IMR-90 (cell line): Measurements from ENCODE around the gene NCF2. TPM values are rescaled to one million over a fixed set of nuclear protein-coding genes. Genes with fewer than 3 reads are reported as not detected.

Experiments
- ATAC-seq: fragments of 200-7000 bp; cut with Tn5 transposase; 2 replicates; pipeline ENCODE4 v1.9.1; 2020; ENCODE audit warnings: low read depth, mild to moderate bottlenecking, moderate library complexity
- BruUV-seq: library from RNA; stranded (reverse); fragments of 400-500 nt; replicated peaks from 2 replicates; lab custom pipeline; 2021; lab: Mats Ljungman, UMichigan
- CTCF ChIA-PET: fragments of 300-600 bp; formaldehyde crosslinking; extraction: SDS; loops from one replicate; lab custom pipeline; 2021; ENCODE audit warnings: antibody characterized with exemption; lab: Yijun Ruan, JAX
- POLR2A ChIA-PET: fragments of 300-600 bp; sonication (Branson Sonifier 250); formaldehyde crosslinking; loops from one replicate; lab custom pipeline; 2022; ENCODE audit warnings: antibody characterized with exemption; ENCODE audit not compliant: unreplicated experiment; lab: Charles Lee
- DNase-seq: peaks from one replicate; pipeline ENCODE4 v3.0.0; 2013
- H2AFZ ChIP-seq: replicated peaks from 2 replicates; pipeline ENCODE3; 2013; ENCODE audit warnings: low read length, mild to moderate bottlenecking; ENCODE audit not compliant: poor library complexity
- H2AK5ac ChIP-seq: 2 replicates; pipeline ENCODE4 v1.6.1; 2013; ENCODE audit warnings: low read depth, low read length, inconsistent platforms
- H2AK9ac ChIP-seq: replicated peaks from 2 replicates; pipeline ENCODE3; 2013; ENCODE audit warnings: mild to moderate bottlenecking, low read depth, low read length, moderate library complexity; ENCODE audit not compliant: poor library complexity
- H2BK120ac ChIP-seq: 2 replicates; pipeline ENCODE4 v1.6.1; 2013; ENCODE audit warnings: low read depth, low read length, inconsistent platforms
- H2BK15ac ChIP-seq: 3 replicates; pipeline ENCODE4 v1.6.1; 2013; ENCODE audit warnings: low read depth, low read length, inconsistent platforms
- H2BK20ac ChIP-seq: 2 replicates; pipeline ENCODE4 v1.6.1; 2013; ENCODE audit warnings: low read depth, mild to moderate bottlenecking, inconsistent platforms, low read length, moderate library complexity
- H2BK5ac ChIP-seq: 2 replicates; pipeline ENCODE4 v1.6.1; 2013; ENCODE audit warnings: mild to moderate bottlenecking, low read depth, low read length, inconsistent platforms; ENCODE audit not compliant: poor library complexity, severe bottlenecking
- H3K14ac ChIP-seq: replicated peaks from 2 replicates; pipeline ENCODE4 v1.6.1; 2013; ENCODE audit warnings: low read depth, low read length, inconsistent platforms
- H3K18ac ChIP-seq: 2 replicates; pipeline ENCODE4 v1.6.1; 2013; ENCODE audit warnings: low read depth, low read length, control low read depth
- H3K23ac ChIP-seq: 2 replicates; pipeline ENCODE4 v1.6.1; 2013; ENCODE audit warnings: low read depth, low read length, inconsistent platforms
- H3K27ac ChIP-seq: 2 replicates; pipeline ENCODE4 v1.5.1; 2013; ENCODE audit warnings: mild to moderate bottlenecking, control low read depth, low read length; ENCODE audit not compliant: insufficient read depth
- H3K27me3 ChIP-seq: 2 replicates; pipeline ENCODE4 v1.6.1; 2013; ENCODE audit warnings: low read length; ENCODE audit not compliant: control insufficient read depth, insufficient read depth
- H3K36me3 ChIP-seq: 2 replicates; pipeline ENCODE4 v1.6.1; 2013; ENCODE audit warnings: low read length, mixed read lengths; ENCODE audit not compliant: control insufficient read depth, insufficient read depth
- H3K4ac ChIP-seq: 2 replicates; pipeline ENCODE4 v1.6.1; 2013; ENCODE audit warnings: low read depth, low read length, inconsistent platforms
- H3K4me1 ChIP-seq: 2 replicates; pipeline ENCODE4 v1.6.1; 2013; ENCODE audit warnings: low read length, mixed read lengths; ENCODE audit not compliant: control insufficient read depth, insufficient read depth
- H3K4me2 ChIP-seq: 2 replicates; pipeline ENCODE4 v1.6.1; 2013; ENCODE audit warnings: low read depth, mild to moderate bottlenecking, control low read depth, low read length, moderate library complexity
- H3K4me3 ChIP-seq: 2 replicates; pipeline ENCODE4 v1.5.1; 2013; ENCODE audit warnings: low read depth, mild to moderate bottlenecking, control low read depth, low read length, moderate library complexity; ENCODE audit not compliant: insufficient read depth
- H3K56ac ChIP-seq: 2 replicates; pipeline ENCODE4 v1.6.1; 2013; ENCODE audit warnings: low read length, inconsistent platforms; ENCODE audit not compliant: insufficient read depth; ENCODE audit errors: extremely low read depth
- H3K79me1 ChIP-seq, 2 experiments: 2 replicates each; pipeline ENCODE4 v1.6.1; 2013; ENCODE audit warnings: low read length in 2 of 2, inconsistent platforms in 1 of 2, low read depth in 1 of 2
- H3K9ac ChIP-seq: 2 replicates; pipeline ENCODE4 v1.6.1; 2013; ENCODE audit warnings: low read depth, low read length, control low read depth
- H3K9me1 ChIP-seq: 2 replicates; pipeline ENCODE4 v1.6.1; 2013; ENCODE audit warnings: low read length, inconsistent platforms; ENCODE audit not compliant: insufficient read depth
- H3K9me3 ChIP-seq: 2 replicates; pipeline ENCODE4 v1.6.1; 2013; ENCODE audit warnings: low read length; ENCODE audit not compliant: control insufficient read depth, insufficient read depth
- H4K20me1 ChIP-seq: 2 replicates; pipeline ENCODE4 v1.6.1; 2013; ENCODE audit warnings: low read length, inconsistent platforms; ENCODE audit not compliant: insufficient read depth
- H4K5ac ChIP-seq: 2 replicates; pipeline ENCODE4 v1.6.1; 2013; ENCODE audit warnings: mild to moderate bottlenecking, low read depth, low read length, control low read depth
- H4K8ac ChIP-seq, 2 experiments: 2 replicates each; pipeline ENCODE4 v1.6.1; 2013; ENCODE audit warnings: low read depth in 2 of 2, low read length in 2 of 2, control low read depth in 1 of 2, inconsistent platforms in 1 of 2
- H4K91ac ChIP-seq: 2 replicates; pipeline ENCODE4 v1.6.1; 2013; ENCODE audit warnings: low read depth, low read length, inconsistent platforms; ENCODE audit not compliant: insufficient read depth
- BHLHE40 ChIP-seq: fragments of 150-350 bp; IDR thresholded peaks from 2 replicates; pipeline ENCODE4 v1.6.1; 2016; ENCODE audit warnings: mild to moderate bottlenecking, low read depth, low read length
- CTCF ChIP-seq: conservative IDR thresholded peaks from 2 replicates; pipeline ENCODE4 v1.5.1; 2012; ENCODE audit warnings: mild to moderate bottlenecking, low read depth, low read length, improper control_type of control experiment
- POLR2A ChIP-seq: IDR thresholded peaks from 2 replicates; pipeline ENCODE4 v1.6.1; 2012; ENCODE audit warnings: mild to moderate bottlenecking, low read depth, low read length
- WGBS, 2 experiments: methylation state at CpG; one replicate each; pipeline versions ENCODE4 v1.1.5 to v1.1.7; 2013; ENCODE audit warnings: missing lambda C conversion rate in 2 of 2; ENCODE audit not compliant: insufficient read length in 1 of 2; ENCODE audit errors: extremely low coverage in 2 of 2; 5-methylcytosine and 5-hydroxymethylcytosine counted together
- dilution Hi-C: fragments of 300-500 bp; cut with HindIII; formaldehyde crosslinking; loops from one replicate; pipeline ENCODE4 v1.14.3; 2018; ENCODE audit warnings: low sequenced_read_pairs; ENCODE audit not compliant: unreplicated experiment
- in situ Hi-C: fragments of 300-500 bp; cut with MboI; formaldehyde crosslinking; loops from 3 replicates; pipeline ENCODE4 v1.14.3; 2019; ENCODE audit warnings: low sequenced_read_pairs, inconsistent platforms, mixed read lengths
- intact Hi-C: fragments of 100-400 bp; cut with micrococcal nuclease; formaldehyde crosslinking; loops from 2 replicates; pipeline ENCODE4 v1.10.0; 2022
- polyA plus RNA-seq, 3 experiments: library from polyadenylated mRNA; depleted of rRNA; stranded (reverse); fragments of >200 nt; gene quantifications; 2 replicates each; pipeline ENCODE4 v1.2.3, GENCODE V29; 2012; ENCODE audit warnings: low replicate concordance in 1 of 3
- total RNA-seq: library from RNA; depleted of rRNA; stranded (reverse); fragments of >200 nt; gene quantifications from 2 replicates; pipeline ENCODE4 v1.2.3, GENCODE V29; 2012

The NCF2 gene
- total and polyA plus RNA-seq, 2 of the 4 experiments (the other 2 are of a cell fraction): 3.2 to 4.2 TPM

DNA sequence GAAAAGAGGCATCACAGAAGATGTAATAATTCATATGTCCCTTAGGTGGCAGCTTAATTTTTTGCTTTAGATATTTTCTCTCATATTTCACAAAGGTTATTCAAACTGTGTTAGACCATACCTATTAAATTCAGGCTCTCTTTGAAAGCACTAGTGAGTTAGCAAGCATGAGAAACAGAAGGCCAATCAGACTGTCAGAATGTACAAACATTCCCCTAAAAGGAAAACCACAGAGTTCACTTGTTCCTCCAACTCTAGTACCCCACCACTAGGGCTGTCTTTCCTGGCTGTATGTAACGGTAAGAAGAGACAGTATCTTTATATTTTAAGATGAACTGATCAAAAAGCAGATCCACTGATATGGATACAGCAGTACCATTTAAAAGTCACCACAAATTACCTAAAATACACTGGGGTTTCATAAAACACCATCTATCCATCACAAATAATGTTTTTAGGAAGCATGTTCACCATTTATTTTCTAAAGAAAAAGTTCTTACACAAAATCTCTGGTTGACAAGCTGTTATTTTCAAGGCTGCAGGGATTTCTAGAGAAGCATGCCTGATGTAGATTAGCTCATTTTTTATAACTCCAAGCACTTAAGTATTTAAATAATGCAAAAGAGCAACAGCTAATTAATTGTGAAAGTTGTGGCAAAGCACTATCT, 43.6 kb upstream of the NCF2 start:
- Histone ChIP-seq H3K27ac (peak overlapping the region; percentile 96), H3K9me1 (peaks cover 7% of the 10 kb centered on the region; the same call in 1 of the 2 replicates), H3K18ac (peak overlapping the region; percentile 90), H2BK15ac (no peak overlapping the region), H3K4me2 (peak overlapping the region; percentile 99), H3K9me3 (no peaks in the 10 kb centered on the region), H3K56ac (peak overlapping the region; percentile 92), H3K79me1 (peaks cover 9 to 25% of the 10 kb centered on the region in 2 experiments), H4K5ac (peak overlapping the region; percentile 60), H3K23ac (peak overlapping the region; percentile 77; the same call in 1 of the 2 replicates), H3K4me1 (peaks cover 5% of the 10 kb centered on the region), H2BK20ac (no peak overlapping the region), H2BK5ac (peak overlapping the region; percentile 93), H3K4ac (peak overlapping the region; percentile 51; the same call in 1 of the 2 replicates), H3K36me3 (peaks cover 11% of the 10 kb centered on the region), H2BK120ac (peak overlapping the region; percentile 22; the same call in 1 of the 2 replicates), H4K20me1 (peaks cover 15% of the 10 kb centered on the region; the same call in 1 of the 2 replicates), H4K91ac (no peak overlapping the region; the same call in 1 of the 2 replicates), H4K8ac (peak overlapping the region; percentile 90 to 95; a peak in 3 of 4 replicates), H3K14ac (peak overlapping the region; percentile 50; the same call in 1 of the 2 replicates), H2AFZ (no peak overlapping the region), H2AK9ac (no peak overlapping the region), H3K27me3 (no peaks in the 10 kb centered on the region), H3K9ac (peak overlapping the region; percentile 96), H2AK5ac (no peak overlapping the region), H3K4me3 (peak overlapping the region; percentile 85)
- TSS peak; percentile 90 for BruUV-seq
- WGBS, 2 experiments: no CpG with 5 or more reads among the region's 1 CpG
- dilution Hi-C loops: no loop called here
- peak; percentile 95 for DNase-seq
- CTCF ChIA-PET: interaction anchor here (0.6 to 1.5 kb wide), 6 partner anchors 11 to 1119 kb away, joined by 3 to 5 read pairs (median 3); no protein-coding TSS in a partner anchor
- intact Hi-C loops: loop anchor here (5.0 to 10.0 kb wide), 3 partner anchors 421 to 751 kb away; partner anchors contain the start of genes C1orf21 and TSEN15
- POLR2A ChIA-PET: no interaction called here
- peak; percentile 44 for TF ChIP-seq CTCF
- TF ChIP-seq POLR2A: peak; percentile 71
- no peak for TF ChIP-seq BHLHE40
- ATAC-seq: peak; percentile 48
- in situ Hi-C loops: no loop called here
